IMR-90 (cell line): ENCODE measurements around the gene GPATCH2L. TPM values are rescaled to one million over a fixed set of nuclear protein-coding genes. Genes with fewer than 3 reads are reported as not detected.

ENCODE experiments used
- ATAC-seq: fragments of 200-7000 bp; cut with Tn5 transposase; 2 replicates; pipeline ENCODE4 v1.9.1; 2020; ENCODE audit warnings: low read depth, mild to moderate bottlenecking, moderate library complexity
- BruUV-seq: library from RNA; stranded (reverse); fragments of 400-500 nt; replicated peaks from 2 replicates; lab custom pipeline; 2021; lab: Mats Ljungman, UMichigan
- CTCF ChIA-PET: fragments of 300-600 bp; formaldehyde crosslinking; extraction: SDS; loops from one replicate; lab custom pipeline; 2021; ENCODE audit warnings: antibody characterized with exemption; lab: Yijun Ruan, JAX
- POLR2A ChIA-PET: fragments of 300-600 bp; sonication (Branson Sonifier 250); formaldehyde crosslinking; loops from one replicate; lab custom pipeline; 2022; ENCODE audit warnings: antibody characterized with exemption; ENCODE audit not compliant: unreplicated experiment; lab: Charles Lee
- DNase-seq: peaks from one replicate; pipeline ENCODE4 v3.0.0; 2013
- H2AFZ ChIP-seq: replicated peaks from 2 replicates; pipeline ENCODE3; 2013; ENCODE audit warnings: low read length, mild to moderate bottlenecking; ENCODE audit not compliant: poor library complexity
- H2AK5ac ChIP-seq: 2 replicates; pipeline ENCODE4 v1.6.1; 2013; ENCODE audit warnings: low read depth, low read length, inconsistent platforms
- H2AK9ac ChIP-seq: replicated peaks from 2 replicates; pipeline ENCODE3; 2013; ENCODE audit warnings: mild to moderate bottlenecking, low read depth, low read length, moderate library complexity; ENCODE audit not compliant: poor library complexity
- H2BK120ac ChIP-seq: 2 replicates; pipeline ENCODE4 v1.6.1; 2013; ENCODE audit warnings: low read depth, low read length, inconsistent platforms
- H2BK15ac ChIP-seq: 3 replicates; pipeline ENCODE4 v1.6.1; 2013; ENCODE audit warnings: low read depth, low read length, inconsistent platforms
- H2BK20ac ChIP-seq: 2 replicates; pipeline ENCODE4 v1.6.1; 2013; ENCODE audit warnings: low read depth, mild to moderate bottlenecking, inconsistent platforms, low read length, moderate library complexity
- H2BK5ac ChIP-seq: 2 replicates; pipeline ENCODE4 v1.6.1; 2013; ENCODE audit warnings: mild to moderate bottlenecking, low read depth, low read length, inconsistent platforms; ENCODE audit not compliant: poor library complexity, severe bottlenecking
- H3K14ac ChIP-seq: replicated peaks from 2 replicates; pipeline ENCODE4 v1.6.1; 2013; ENCODE audit warnings: low read depth, low read length, inconsistent platforms
- H3K18ac ChIP-seq: 2 replicates; pipeline ENCODE4 v1.6.1; 2013; ENCODE audit warnings: low read depth, low read length, control low read depth
- H3K23ac ChIP-seq: 2 replicates; pipeline ENCODE4 v1.6.1; 2013; ENCODE audit warnings: low read depth, low read length, inconsistent platforms
- H3K27ac ChIP-seq: 2 replicates; pipeline ENCODE4 v1.5.1; 2013; ENCODE audit warnings: mild to moderate bottlenecking, control low read depth, low read length; ENCODE audit not compliant: insufficient read depth
- H3K27me3 ChIP-seq: 2 replicates; pipeline ENCODE4 v1.6.1; 2013; ENCODE audit warnings: low read length; ENCODE audit not compliant: control insufficient read depth, insufficient read depth
- H3K36me3 ChIP-seq: 2 replicates; pipeline ENCODE4 v1.6.1; 2013; ENCODE audit warnings: low read length, mixed read lengths; ENCODE audit not compliant: control insufficient read depth, insufficient read depth
- H3K4ac ChIP-seq: 2 replicates; pipeline ENCODE4 v1.6.1; 2013; ENCODE audit warnings: low read depth, low read length, inconsistent platforms
- H3K4me1 ChIP-seq: 2 replicates; pipeline ENCODE4 v1.6.1; 2013; ENCODE audit warnings: low read length, mixed read lengths; ENCODE audit not compliant: control insufficient read depth, insufficient read depth
- H3K4me2 ChIP-seq: 2 replicates; pipeline ENCODE4 v1.6.1; 2013; ENCODE audit warnings: low read depth, mild to moderate bottlenecking, control low read depth, low read length, moderate library complexity
- H3K4me3 ChIP-seq: 2 replicates; pipeline ENCODE4 v1.5.1; 2013; ENCODE audit warnings: low read depth, mild to moderate bottlenecking, control low read depth, low read length, moderate library complexity; ENCODE audit not compliant: insufficient read depth
- H3K56ac ChIP-seq: 2 replicates; pipeline ENCODE4 v1.6.1; 2013; ENCODE audit warnings: low read length, inconsistent platforms; ENCODE audit not compliant: insufficient read depth; ENCODE audit errors: extremely low read depth
- H3K79me1 ChIP-seq, 2 experiments: 2 replicates each; pipeline ENCODE4 v1.6.1; 2013; ENCODE audit warnings: low read length in 2 of 2, inconsistent platforms in 1 of 2, low read depth in 1 of 2
- H3K9ac ChIP-seq: 2 replicates; pipeline ENCODE4 v1.6.1; 2013; ENCODE audit warnings: low read depth, low read length, control low read depth
- H3K9me1 ChIP-seq: 2 replicates; pipeline ENCODE4 v1.6.1; 2013; ENCODE audit warnings: low read length, inconsistent platforms; ENCODE audit not compliant: insufficient read depth
- H3K9me3 ChIP-seq: 2 replicates; pipeline ENCODE4 v1.6.1; 2013; ENCODE audit warnings: low read length; ENCODE audit not compliant: control insufficient read depth, insufficient read depth
- H4K20me1 ChIP-seq: 2 replicates; pipeline ENCODE4 v1.6.1; 2013; ENCODE audit warnings: low read length, inconsistent platforms; ENCODE audit not compliant: insufficient read depth
- H4K5ac ChIP-seq: 2 replicates; pipeline ENCODE4 v1.6.1; 2013; ENCODE audit warnings: mild to moderate bottlenecking, low read depth, low read length, control low read depth
- H4K8ac ChIP-seq, 2 experiments: 2 replicates each; pipeline ENCODE4 v1.6.1; 2013; ENCODE audit warnings: low read depth in 2 of 2, low read length in 2 of 2, control low read depth in 1 of 2, inconsistent platforms in 1 of 2
- H4K91ac ChIP-seq: 2 replicates; pipeline ENCODE4 v1.6.1; 2013; ENCODE audit warnings: low read depth, low read length, inconsistent platforms; ENCODE audit not compliant: insufficient read depth
- BHLHE40 ChIP-seq: fragments of 150-350 bp; IDR thresholded peaks from 2 replicates; pipeline ENCODE4 v1.6.1; 2016; ENCODE audit warnings: mild to moderate bottlenecking, low read depth, low read length
- CEBPB ChIP-seq: IDR thresholded peaks from 2 replicates; pipeline ENCODE4 v1.6.1; 2012; ENCODE audit warnings: low read depth, low read length, improper control_type of control experiment
- CHD1 ChIP-seq: IDR thresholded peaks from 2 replicates; pipeline ENCODE4 v1.6.1; 2012; ENCODE audit warnings: low read depth, low read length, improper control_type of control experiment
- FOS ChIP-seq: fragments of 150-350 bp; IDR thresholded peaks from 2 replicates; pipeline ENCODE4 v1.6.1; 2016; ENCODE audit warnings: low read depth, low read length
- MAFK ChIP-seq: IDR thresholded peaks from 2 replicates; pipeline ENCODE4 v1.6.1; 2012; ENCODE audit warnings: low read depth, low read length, improper control_type of control experiment
- MAZ ChIP-seq: IDR thresholded peaks from 2 replicates; pipeline ENCODE4 v1.6.1; 2012; ENCODE audit warnings: low read depth, mild to moderate bottlenecking, low read length, improper control_type of control experiment, moderate library complexity, borderline replicate concordance
- MXI1 ChIP-seq: IDR thresholded peaks from 2 replicates; pipeline ENCODE4 v1.6.1; 2012; ENCODE audit warnings: low read depth, mild to moderate bottlenecking, low read length, moderate library complexity, borderline replicate concordance
- NFE2L2 ChIP-seq: fragments of 150-350 bp; IDR thresholded peaks from 2 replicates; pipeline ENCODE4 v1.6.1; 2016; ENCODE audit warnings: low read depth, mild to moderate bottlenecking, low read length
- POLR2A ChIP-seq: IDR thresholded peaks from 2 replicates; pipeline ENCODE4 v1.6.1; 2012; ENCODE audit warnings: mild to moderate bottlenecking, low read depth, low read length
- RAD21 ChIP-seq: IDR thresholded peaks from 2 replicates; pipeline ENCODE4 v1.6.1; 2012; ENCODE audit warnings: low read length, improper control_type of control experiment
- RCOR1 ChIP-seq: IDR thresholded peaks from 2 replicates; pipeline ENCODE4 v1.6.1; 2012; ENCODE audit warnings: mild to moderate bottlenecking, low read length, improper control_type of control experiment; ENCODE audit not compliant: insufficient replicate concordance
- RFX5 ChIP-seq: IDR thresholded peaks from 2 replicates; pipeline ENCODE4 v1.8.0; 2012; ENCODE audit warnings: low read depth, mild to moderate bottlenecking, low read length, moderate library complexity
- SMC3 ChIP-seq: fragments of 150-350 bp; IDR thresholded peaks from 2 replicates; pipeline ENCODE4 v1.6.1; 2016; ENCODE audit warnings: low read depth, mild to moderate bottlenecking, antibody characterized with exemption, low read length, moderate library complexity
- WGBS, 2 experiments: methylation state at CpG; one replicate each; pipeline versions ENCODE4 v1.1.5 to v1.1.7; 2013; ENCODE audit warnings: missing lambda C conversion rate in 2 of 2; ENCODE audit not compliant: insufficient read length in 1 of 2; ENCODE audit errors: extremely low coverage in 2 of 2; 5-methylcytosine and 5-hydroxymethylcytosine counted together
- dilution Hi-C: fragments of 300-500 bp; cut with HindIII; formaldehyde crosslinking; loops from one replicate; pipeline ENCODE4 v1.14.3; 2018; ENCODE audit warnings: low sequenced_read_pairs; ENCODE audit not compliant: unreplicated experiment
- in situ Hi-C: fragments of 300-500 bp; cut with MboI; formaldehyde crosslinking; loops from 3 replicates; pipeline ENCODE4 v1.14.3; 2019; ENCODE audit warnings: low sequenced_read_pairs, inconsistent platforms, mixed read lengths
- intact Hi-C: fragments of 100-400 bp; cut with micrococcal nuclease; formaldehyde crosslinking; loops from 2 replicates; pipeline ENCODE4 v1.10.0; 2022
- polyA plus RNA-seq, 3 experiments: library from polyadenylated mRNA; depleted of rRNA; stranded (reverse); fragments of >200 nt; gene quantifications; 2 replicates each; pipeline ENCODE4 v1.2.3, GENCODE V29; 2012; ENCODE audit warnings: low replicate concordance in 1 of 3
- total RNA-seq: library from RNA; depleted of rRNA; stranded (reverse); fragments of >200 nt; gene quantifications from 2 replicates; pipeline ENCODE4 v1.2.3, GENCODE V29; 2012
- TF ChIP-seq, protein P1 (sequence below): fragments of 150-350 bp; IDR thresholded peaks from 2 replicates; pipeline ENCODE4 v1.6.1; 2017; ENCODE audit warnings: mild to moderate bottlenecking, antibody characterized with exemption, low read length, low read depth
- TF ChIP-seq, protein P2 (sequence below): fragments of 150-350 bp; IDR thresholded peaks from 2 replicates; pipeline ENCODE4 v1.6.1; 2016; ENCODE audit warnings: low read depth, mild to moderate bottlenecking, low read length, moderate library complexity, borderline replicate concordance

The GPATCH2L gene
- total and polyA plus RNA-seq, 2 of the 4 experiments (the other 2 are of a cell fraction), result 15.6 to 51.4 TPM

DNA sequence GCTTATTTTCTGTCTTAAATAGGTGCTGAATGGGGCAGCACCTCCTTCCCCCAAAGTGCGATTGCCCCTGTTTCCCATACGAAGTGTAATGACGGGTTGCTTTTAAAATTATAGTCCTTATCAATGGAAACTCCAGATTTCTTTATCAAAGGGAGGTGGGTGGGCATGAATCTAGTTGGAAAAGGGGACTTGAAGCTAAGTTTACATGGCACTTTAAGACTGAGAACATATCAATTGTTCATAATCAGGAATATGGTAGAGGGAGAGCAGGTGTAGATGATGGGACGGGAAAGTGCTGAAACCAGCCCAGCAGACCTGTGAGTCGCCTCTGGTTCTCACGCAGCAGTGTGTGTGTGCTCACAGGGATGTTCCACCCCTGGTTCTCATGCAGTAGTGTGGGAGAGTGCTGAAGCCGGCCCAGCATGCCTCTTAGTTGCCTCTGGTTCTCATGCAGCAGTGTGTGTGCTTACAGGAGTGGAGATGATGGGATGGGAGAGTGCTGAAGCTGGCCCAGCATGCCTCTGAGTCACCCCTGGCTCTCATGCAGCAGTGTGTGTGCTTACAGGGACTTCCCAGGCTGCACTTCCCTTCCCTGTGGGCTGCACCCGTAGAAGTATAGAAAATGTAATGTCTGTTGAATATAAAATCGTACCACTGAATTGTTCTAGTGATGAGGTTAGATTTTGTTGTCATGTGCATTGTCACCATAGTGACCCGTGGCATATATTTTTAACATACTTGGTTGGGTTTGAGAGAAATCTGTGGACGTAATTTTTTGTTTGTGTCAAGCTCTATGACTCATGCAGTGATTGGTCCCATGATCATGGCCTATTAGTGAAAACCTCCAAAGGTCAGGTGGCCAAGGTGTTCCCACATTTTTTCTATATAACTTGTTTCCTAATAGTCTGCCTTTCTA lies 51.6 kb downstream of the GPATCH2L start:
- BruUV-seq, result no TSS peak
- POLR2A ChIA-PET, result no interaction called here
- Histone ChIP-seq H3K4me3 (no peak overlapping the region), H3K27ac (0 out of 2 replicates have a peak overlapping the region, but pooled peaks have one; percentile 12), H3K56ac (no peak overlapping the region), H3K9ac (no peak overlapping the region), H2BK20ac (no peak overlapping the region), H2BK15ac (no peak overlapping the region), H3K79me1 (peaks cover 13 to 43% of the 10 kb centered on the region in 2 experiments; a peak in 3 of 4 replicates), H2AK5ac (no peak overlapping the region), H3K4me1 (peaks cover 7% of the 10 kb centered on the region), H3K14ac (no peak overlapping the region), H2BK120ac (no peak overlapping the region), H2BK5ac (peak overlapping the region; percentile 49), H4K5ac (no peak overlapping the region), H3K4ac (no peak overlapping the region), H3K23ac (no peak overlapping the region), H3K27me3 (no peaks in the 10 kb centered on the region), H3K18ac (no peak overlapping the region), H3K36me3 (peaks cover 6% of the 10 kb centered on the region), H4K91ac (no peak overlapping the region), H3K9me1 (peaks cover 4% of the 10 kb centered on the region), H3K9me3 (no peaks in the 10 kb centered on the region), H3K4me2 (peak overlapping the region; percentile 38; the same call in 1 of the 2 replicates), H2AK9ac (no peak overlapping the region), H4K20me1 (peaks cover 12% of the 10 kb centered on the region), H4K8ac (no peak overlapping the region), H2AFZ (peak overlapping the region; percentile 37)
- in situ Hi-C loops (no loop called here), intact Hi-C loops (loop anchor here (5.0 kb wide), 1 partner anchor 51 kb away; the partner anchor contains the start of gene GPATCH2L), dilution Hi-C loops (no loop called here)
- ATAC-seq (peak; percentile 96), DNase-seq (peak; percentile 100)
- WGBS, 2 experiments, result 57% methylated on average over 4 of the region's 11 CpGs; no CpG with 5 or more reads in 1 of the 2 experiments
- CTCF ChIA-PET, result interaction anchor here (0.9 kb wide), 1 partner anchor 21 kb away, joined by 3 read pairs; no protein-coding TSS in a partner anchor
- TF ChIP-seq CEBPB (peak; percentile 13; the same call in 1 of the 2 replicates), RCOR1 (peak; percentile 18), FOS (peak; percentile 56), RFX5 (no peak), NFE2L2 (no peak), MAFK (no peak), MXI1 (peak; percentile 82; the same call in 1 of the 2 replicates), CHD1 (no peak), RAD21 (peak; percentile 13), SMC3 (no peak), POLR2A (0 out of 2 replicates have a peak, but pooled peaks have one; percentile 59), BHLHE40 (0 out of 2 replicates have a peak, but pooled peaks have one; percentile 0), MAZ (peak; percentile 12; the same call in 1 of the 2 replicates)
- TF ChIP-seq, protein P1, sequence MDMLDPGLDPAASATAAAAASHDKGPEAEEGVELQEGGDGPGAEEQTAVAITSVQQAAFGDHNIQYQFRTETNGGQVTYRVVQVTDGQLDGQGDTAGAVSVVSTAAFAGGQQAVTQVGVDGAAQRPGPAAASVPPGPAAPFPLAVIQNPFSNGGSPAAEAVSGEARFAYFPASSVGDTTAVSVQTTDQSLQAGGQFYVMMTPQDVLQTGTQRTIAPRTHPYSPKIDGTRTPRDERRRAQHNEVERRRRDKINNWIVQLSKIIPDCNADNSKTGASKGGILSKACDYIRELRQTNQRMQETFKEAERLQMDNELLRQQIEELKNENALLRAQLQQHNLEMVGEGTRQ, result peak; percentile 66
- TF ChIP-seq, protein P2, sequence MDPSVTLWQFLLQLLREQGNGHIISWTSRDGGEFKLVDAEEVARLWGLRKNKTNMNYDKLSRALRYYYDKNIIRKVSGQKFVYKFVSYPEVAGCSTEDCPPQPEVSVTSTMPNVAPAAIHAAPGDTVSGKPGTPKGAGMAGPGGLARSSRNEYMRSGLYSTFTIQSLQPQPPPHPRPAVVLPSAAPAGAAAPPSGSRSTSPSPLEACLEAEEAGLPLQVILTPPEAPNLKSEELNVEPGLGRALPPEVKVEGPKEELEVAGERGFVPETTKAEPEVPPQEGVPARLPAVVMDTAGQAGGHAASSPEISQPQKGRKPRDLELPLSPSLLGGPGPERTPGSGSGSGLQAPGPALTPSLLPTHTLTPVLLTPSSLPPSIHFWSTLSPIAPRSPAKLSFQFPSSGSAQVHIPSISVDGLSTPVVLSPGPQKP, result no peak
